H9 (cell line): ENCODE results near the gene ADGRA1. TPM values are rescaled to one million over a fixed set of nuclear protein-coding genes. Genes with fewer than 3 reads are reported as not detected.

Source experiments
- DNase-seq: peaks from one replicate; pipeline ENCODE4 v3.0.0-alpha.2; 2017
- H2AFZ ChIP-seq: one replicate; pipeline ENCODE4 v1.6.1; 2013; ENCODE audit warnings: mild to moderate bottlenecking, low read length, control low read depth, moderate library complexity
- H2AK5ac ChIP-seq: 2 replicates; pipeline ENCODE4 v1.6.1; 2013; ENCODE audit warnings: low read length, control low read depth, mixed read lengths; ENCODE audit not compliant: insufficient read length
- H2BK120ac ChIP-seq: one replicate; pipeline ENCODE4 v1.6.1; 2013; ENCODE audit warnings: low read depth, mild to moderate bottlenecking, low read length, control low read depth, inconsistent platforms; ENCODE audit not compliant: poor library complexity, severe bottlenecking
- H2BK12ac ChIP-seq: 2 replicates; pipeline ENCODE4 v1.6.1; 2013; ENCODE audit warnings: low read length, control low read depth, mixed read lengths, low read depth; ENCODE audit not compliant: insufficient read length
- H2BK15ac ChIP-seq: 2 replicates; pipeline ENCODE4 v1.6.1; 2013; ENCODE audit warnings: low read depth, low read length, control low read depth
- H2BK20ac ChIP-seq: one replicate; pipeline ENCODE4 v1.6.1; 2013; ENCODE audit warnings: low read depth, mild to moderate bottlenecking, low read length, control low read depth, inconsistent platforms; ENCODE audit not compliant: poor library complexity, severe bottlenecking
- H2BK5ac ChIP-seq: 2 replicates; pipeline ENCODE4 v1.6.1; 2013; ENCODE audit warnings: low read length, control low read depth, mixed read lengths; ENCODE audit not compliant: insufficient read length
- H3K14ac ChIP-seq: 2 replicates; pipeline ENCODE4 v1.6.1; 2013; ENCODE audit warnings: low read length, control low read depth; ENCODE audit not compliant: insufficient read depth
- H3K18ac ChIP-seq: 2 replicates; pipeline ENCODE4 v1.6.1; 2013; ENCODE audit warnings: low read depth, mild to moderate bottlenecking, mixed read lengths, low read length, control low read depth; ENCODE audit not compliant: insufficient read length
- H3K23ac ChIP-seq: 2 replicates; pipeline ENCODE4 v1.6.1; 2013; ENCODE audit warnings: low read length, control low read depth, mixed read lengths, low read depth; ENCODE audit not compliant: insufficient read length
- H3K23me2 ChIP-seq: 2 replicates; pipeline ENCODE4 v1.6.1; 2013; ENCODE audit warnings: low read depth, mild to moderate bottlenecking, mixed read lengths, low read length, control low read depth; ENCODE audit not compliant: insufficient read length, poor library complexity, severe bottlenecking
- H3K27ac ChIP-seq: 2 replicates; pipeline ENCODE4 v1.5.1; 2013; ENCODE audit warnings: low read length, control low read depth, mixed read lengths, low read depth; ENCODE audit not compliant: insufficient read length
- H3K27me3 ChIP-seq: 2 replicates; pipeline ENCODE4 v1.6.1; 2013; ENCODE audit warnings: low read length, control low read depth, inconsistent platforms; ENCODE audit not compliant: insufficient read depth
- H3K4ac ChIP-seq: 2 replicates; pipeline ENCODE4 v1.6.1; 2013; ENCODE audit warnings: low read depth, mild to moderate bottlenecking, control low read depth, inconsistent platforms, low read length, moderate library complexity
- H3K4me1 ChIP-seq: 2 replicates; pipeline ENCODE4 v1.6.1; 2013; ENCODE audit warnings: low read length, control low read depth, inconsistent platforms; ENCODE audit not compliant: insufficient read depth
- H3K4me2 ChIP-seq: 2 replicates; pipeline ENCODE4 v1.6.1; 2013; ENCODE audit warnings: low read length, control low read depth, mixed read lengths; ENCODE audit not compliant: insufficient read length, insufficient read depth
- H3K56ac ChIP-seq: 2 replicates; pipeline ENCODE4 v1.6.1; 2013; ENCODE audit warnings: low read depth, mild to moderate bottlenecking, mixed read lengths, low read length, control low read depth; ENCODE audit not compliant: insufficient read length
- H3K79me1 ChIP-seq: 2 replicates; pipeline ENCODE4 v1.6.1; 2013; ENCODE audit warnings: low read depth, mild to moderate bottlenecking, moderate library complexity, low read length, control low read depth, inconsistent platforms; ENCODE audit not compliant: insufficient read depth, poor library complexity, severe bottlenecking
- H3K79me2 ChIP-seq: 2 replicates; pipeline ENCODE4 v1.6.1; 2013; ENCODE audit warnings: low read length, control low read depth, inconsistent platforms; ENCODE audit not compliant: insufficient read depth
- H3K9ac ChIP-seq: 2 replicates; pipeline ENCODE4 v1.6.1; 2013; ENCODE audit warnings: low read length, control low read depth, mixed read lengths; ENCODE audit not compliant: insufficient read length; ENCODE audit errors: extremely low read depth
- H3K9me3 ChIP-seq: one replicate; pipeline ENCODE4 v1.6.1; 2013; ENCODE audit warnings: low read depth, low read length, inconsistent platforms; ENCODE audit not compliant: control insufficient read depth
- H3T11ph ChIP-seq: one replicate; pipeline ENCODE4 v1.6.1; 2013; ENCODE audit warnings: mild to moderate bottlenecking, low read length, control low read depth, inconsistent platforms
- H4K20me1 ChIP-seq: one replicate; pipeline ENCODE4 v1.6.1; 2013; ENCODE audit not compliant: control insufficient read depth, insufficient read length, insufficient read depth
- H4K5ac ChIP-seq: 2 replicates; pipeline ENCODE4 v1.6.1; 2013; ENCODE audit warnings: low read depth, mild to moderate bottlenecking, mixed read lengths, low read length, control low read depth; ENCODE audit not compliant: insufficient read length
- H4K8ac ChIP-seq: replicated peaks from 2 replicates; pipeline ENCODE4 v1.6.1; 2013; ENCODE audit warnings: low read length, control low read depth, mixed read lengths, low read depth; ENCODE audit not compliant: insufficient read length
- H4K91ac ChIP-seq: 2 replicates; pipeline ENCODE4 v1.6.1; 2013; ENCODE audit warnings: low read depth, mild to moderate bottlenecking, moderate library complexity, mixed read lengths, low read length, control low read depth; ENCODE audit not compliant: insufficient read length
- H3K27ac Mint-ChIP-seq, 3 experiments: 2 replicates in 2 of 3; 3 replicates in 1 of 3; pipeline ENCODE4 v1.8.0; 2020 to 2021; ENCODE audit warnings: mixed read lengths in 3 of 3, mild to moderate bottlenecking in 1 of 3, moderate library complexity in 1 of 3
- H3K27me3 Mint-ChIP-seq: 2 replicates; pipeline ENCODE4 v1.8.0; 2021; ENCODE audit warnings: low read depth, mild to moderate bottlenecking, moderate library complexity, mixed read lengths
- H3K36me3 Mint-ChIP-seq, 3 experiments: 2 replicates in 2 of 3; 3 replicates in 1 of 3; pipeline ENCODE4 v1.8.0; 2020 to 2021; ENCODE audit warnings: low read depth in 3 of 3, mixed read lengths in 3 of 3; ENCODE audit not compliant: insufficient read depth in 1 of 3
- H3K4me1 Mint-ChIP-seq, 2 experiments: 2 replicates each; pipeline ENCODE4 v1.8.0; 2020; ENCODE audit warnings: mixed read lengths in 2 of 2
- H3K4me3 Mint-ChIP-seq, 2 experiments: 2 replicates in 1 of 2; 3 replicates in 1 of 2; pipeline ENCODE4 v1.8.0; 2020 to 2021; ENCODE audit warnings: mild to moderate bottlenecking in 2 of 2, mixed read lengths in 2 of 2, moderate library complexity in 1 of 2
- H3K9me3 Mint-ChIP-seq, 2 experiments: 2 replicates in 1 of 2; 3 replicates in 1 of 2; pipeline ENCODE4 v1.8.0; 2020; ENCODE audit warnings: mild to moderate bottlenecking in 2 of 2, mixed read lengths in 2 of 2, moderate library complexity in 1 of 2
- CTCF ChIP-seq: fragments of 200-600 bp; sonication (generic); conservative IDR thresholded peaks from 3 replicates; pipeline ENCODE4 v1.8.0; 2021; ENCODE audit warnings: antibody characterized with exemption, mild to moderate bottlenecking
- WGBS: extraction: QIAGEN DNeasy Blood & Tissue Kit; methylation state at CpG from one replicate; pipeline ENCODE4 v1.1.7; 2013; ENCODE audit warnings: missing lambda C conversion rate, low lambda C conversion rate, mixed read lengths; ENCODE audit not compliant: insufficient read length; ENCODE audit errors: extremely low coverage; 5-methylcytosine and 5-hydroxymethylcytosine counted together
- total RNA-seq: library from RNA; stranded (reverse); gene quantifications from 2 replicates; pipeline ENCODE4 v1.2.1, GENCODE V29; 2021

ADGRA1 gene
- total RNA-seq, 1 experiment from 2014 or later, result 0.11 TPM

- Histone ChIP-seq H3K4me1 (no peaks in the 10 kb centered on the region; the same call in 1 of the 2 replicates), H2BK15ac (no peak overlapping the region), H3T11ph (no peak overlapping the region), H3K79me2 (no peaks in the 10 kb centered on the region), H2BK20ac (no peak overlapping the region), H3K23me2 (peaks cover 10% of the 10 kb centered on the region), H4K91ac (no peak overlapping the region), H3K18ac (no peak overlapping the region), H3K9me3 (no peaks in the 10 kb centered on the region), H4K20me1 (no peaks in the 10 kb centered on the region), H2BK120ac (no peak overlapping the region), H3K4ac (no peak overlapping the region), H3K14ac (no peak overlapping the region), H3K4me2 (no peak overlapping the region), H3K23ac (no peak overlapping the region), H3K56ac (no peak overlapping the region), H4K8ac (no peak overlapping the region), H2AK5ac (no peak overlapping the region), H2BK12ac (no peak overlapping the region), H3K9ac (no peak overlapping the region), H2BK5ac (no peak overlapping the region), H2AFZ (no peak overlapping the region), H3K27me3 (no peaks in the 10 kb centered on the region), H3K79me1 (no peaks in the 10 kb centered on the region), H4K5ac (no peak overlapping the region), H3K27ac (no peak overlapping the region)
- Mint-ChIP-seq H3K4me3 (peak overlapping the region in 1 of 2 experiments; percentile 58; a peak in 2 of 5 replicates), H3K36me3 (peaks cover 5 to 7% (median 5%) of the 10 kb centered on the region in 3 experiments; a peak in 6 of 7 replicates), H3K27me3 (peaks cover 5% of the 10 kb centered on the region), H3K9me3 (peaks cover 3 to 4% of the 10 kb centered on the region in 2 experiments; a peak in 1 of 5 replicates), H3K4me1 (peaks cover 17 to 25% of the 10 kb centered on the region in 2 experiments), H3K27ac (peak overlapping the region in 1 of 3 experiments; percentile 53; a peak in 2 of 7 replicates)
- peak; percentile 30 for DNase-seq
- no CpG with 5 or more reads among the region's 34 CpGs for WGBS
- TF ChIP-seq CTCF, result no peak
Measured at GRCh38 chr10:133157662-133158436, 70.1 kb downstream of the ADGRA1 start.
